Ovary (tissue), 9 donors: ENCODE results near the gene ZMYND15. TPM values are rescaled to one million over a fixed set of nuclear protein-coding genes. Genes with fewer than 3 reads are reported as not detected.

ENCODE experiments used
- DNase-seq, 5 donors: peaks; one replicate each; pipeline ENCODE4 v3.0.0-alpha.2; 2019 to 2020
- H3K27ac ChIP-seq, 2 donors: fragments of 200-600 bp; one replicate each; pipeline versions ENCODE4 v1.5.1 to v1.8.0; 2019 to 2022
- H3K27me3 ChIP-seq: fragments of 200-600 bp; one replicate; pipeline ENCODE4 v1.8.0; 2022
- H3K36me3 ChIP-seq: fragments of 200-600 bp; sonication (generic); one replicate; pipeline ENCODE4 v1.5.1; 2019
- H3K4me1 ChIP-seq: one replicate; pipeline ENCODE4 v1.8.1; 2013; ENCODE audit warnings: mild to moderate bottlenecking, moderate library complexity; ENCODE audit not compliant: insufficient read depth
- H3K4me3 ChIP-seq: fragments of 200-600 bp; sonication (generic); one replicate; pipeline ENCODE4 v1.5.1; 2017
- H3K9me3 ChIP-seq, 2 donors: fragments of 200-600 bp in 1 of 2; sonication (generic) in 1 of 2; one replicate each; pipeline versions ENCODE4 v1.5.1 to v1.8.1; 2013 to 2019; ENCODE audit warnings: mild to moderate bottlenecking in 1 of 2, moderate library complexity in 1 of 2
- CTCF ChIP-seq, 3 donors: fragments of 450-650 bp in 2 of 3; fragments of 200-600 bp in 1 of 3; IDR thresholded peaks; one replicate each; pipeline versions ENCODE4 v1.5.1 to v1.8.0; 2016 to 2022; ENCODE audit warnings: antibody characterized with exemption in 3 of 3, mild to moderate bottlenecking in 1 of 3
- EP300 ChIP-seq: sonication (generic); formaldehyde crosslinking; IDR thresholded peaks from one replicate; pipeline ENCODE4 v1.6.1; 2017; ENCODE audit warnings: antibody characterized with exemption
- POLR2A ChIP-seq: fragments of 450-650 bp; IDR thresholded peaks from one replicate; pipeline ENCODE4 v1.6.1; 2017; ENCODE audit warnings: antibody characterized with exemption, mild to moderate bottlenecking, moderate library complexity
- WGBS, 3 donors: extraction: QIAGEN DNeasy Blood & Tissue Kit in 1 of 3; methylation state at CpG; one replicate each; pipeline versions ENCODE4 v1.1.5 to v1.1.7; 2013 to 2017; 5-methylcytosine and 5-hydroxymethylcytosine counted together
- intact Hi-C, 4 donors: fragments of 100-400 bp; cut with DNase I; formaldehyde crosslinking; loops; one replicate each; pipeline versions ENCODE4 v1.11.0 to v1.15.1; 2022 to 2023
- polyA plus RNA-seq, 2 donors: library from polyadenylated mRNA; stranded (reverse); fragments of 200-250 nt in 1 of 2; fragments of 350-450 nt in 1 of 2; fragmentation: Illumina TruSeq in 1 of 2; extraction: RNeasy Lipid Tissue Mini Kit (QIAGEN cat#74804) in 1 of 2; gene quantifications; one replicate each; pipeline ENCODE4 v1.2.3, GENCODE V29; 2013 to 2014
- total RNA-seq, 7 donors: library from RNA; depleted of rRNA in 2 of 7; stranded (reverse); fragments of >200 nt in 2 of 7; fragmentation: NEBNext Ultra II Directional in 3 of 7; extraction: Animal tissue kit (Norgen Biotek cat#: 25700) in 3 of 7; gene quantifications; one replicate each; pipeline versions ENCODE4 v1.1.0 to v1.2.4, GENCODE V29; 2016 to 2023
- donor health status: DM: no; HTN: no; CAD: no; lungs with moderate emphysema.
- donor health status: DM: no; HTN: no; CAD: no.
- donor health status: Bipolar disorder and iron deficiency.
- donor health status: DM: yes; HTN: yes; CAD: no.
- donor health status: DM: no; HTN: no; CAD: no.
- donor health status: DM: yes; HTN: yes; CAD: no.

ZMYND15 gene
- total and polyA plus RNA-seq, 9 donors = 0.33 to 1.4 (median 0.94) TPM

- Histone ChIP-seq H3K36me3 (no peaks in the 10 kb centered on the region), H3K4me1 (no peaks in the 10 kb centered on the region), H3K4me3 (no peak overlapping the region), H3K9me3 (no peaks in the 10 kb centered on the region), H3K27ac (no peak overlapping the region), H3K27me3 (no peaks in the 10 kb centered on the region)
- 83 to 84% (median 84%) methylated on average over 16 of the region's 16 CpGs for WGBS, 3 donors
- TF ChIP-seq CTCF (IDR thresholded peaks at IDR 0.05) (no peak), EP300 (no peak)
- intact Hi-C loops = no loop called here
- no peak for DNase-seq
Measured at GRCh38 chr17:4722678-4723240, 16.9 kb upstream of the ZMYND15 start.

GRCh38 chr17:4724650-4725049 lies 15.0 kb upstream of the ZMYND15 start:
- WGBS, 3 donors = 71 to 77% (median 75%) methylated on average over 5 of the region's 5 CpGs
- Histone ChIP-seq H3K36me3 (no peaks in the 10 kb centered on the region), H3K9me3 (no peaks in the 10 kb centered on the region), H3K27ac (no peak overlapping the region), H3K27me3 (no peaks in the 10 kb centered on the region), H3K4me1 (no peaks in the 10 kb centered on the region), H3K4me3 (no peak overlapping the region)
- TF ChIP-seq POLR2A (no peak), CTCF (IDR thresholded peaks at IDR 0.05) (no peak), EP300 (no peak)
- DNase-seq = no peak
- intact Hi-C loops = no loop called here

GRCh38 chr17:4725646-4726310 lies 13.9 kb upstream of the ZMYND15 start:
- Histone ChIP-seq H3K4me1 (peaks cover 2% of the 10 kb centered on the region), H3K27ac (no peak overlapping the region), H3K4me3 (no peak overlapping the region), H3K36me3 (no peaks in the 10 kb centered on the region), H3K27me3 (no peaks in the 10 kb centered on the region), H3K9me3 (no peaks in the 10 kb centered on the region)
- DNase-seq = no peak
- intact Hi-C loops = no loop called here
- TF ChIP-seq POLR2A = no peak
- TF ChIP-seq EP300 = no peak
- no peak for TF ChIP-seq CTCF (IDR thresholded peaks at IDR 0.05)
- 78 to 85% (median 85%) methylated on average over 9 of the region's 9 CpGs for WGBS, 3 donors

GRCh38 chr17:4728124-4728523 lies 11.5 kb upstream of the ZMYND15 start:
- H3K36me3 ChIP-seq = no peaks in the 10 kb centered on the region
- TF ChIP-seq CTCF (IDR thresholded peaks at IDR 0.05) (no peak), EP300 (no peak), POLR2A (no peak)
- no peak overlapping the region for H3K4me3 ChIP-seq
- H3K27ac ChIP-seq = no peak overlapping the region
- no peak for DNase-seq
- H3K9me3 ChIP-seq = no peaks in the 10 kb centered on the region
- intact Hi-C loops = no loop called here
- no peaks in the 10 kb centered on the region for H3K27me3 ChIP-seq
- peaks cover 2% of the 10 kb centered on the region for H3K4me1 ChIP-seq
- WGBS, 3 donors = 49 to 57% (median 55%) methylated on average over 3 of the region's 3 CpGs
